GM19351 (cell line): ENCODE measurements around the gene ALOXE3.

Source experiments
- ATAC-seq: cut with Tn5 transposase; IDR thresholded peaks from one replicate; pipeline ENCODE4 v1.9.1; 2021; ENCODE audit warnings: mild to moderate bottlenecking, moderate library complexity; ENCODE audit not compliant: unreplicated experiment

Gene ALOXE3

GRCh38 chr17:8055851-8056231 lies 62.5 kb downstream of the ALOXE3 start:
- ATAC-seq: no peak

- ATAC-seq: no peak
These were observed 64.7 kb downstream of the ALOXE3 start for GRCh38 chr17:8053600-8053999.

- no peak for ATAC-seq
These were observed 65.8 kb downstream of the ALOXE3 start for GRCh38 chr17:8052256-8053252.

GRCh38 chr17:8051831-8052230 lies 66.5 kb downstream of the ALOXE3 start:
- no peak for ATAC-seq

GRCh38 chr17:8048736-8049135 lies 69.6 kb downstream of the ALOXE3 start:
- ATAC-seq: no peak

GRCh38 chr17:8048236-8048635 lies 70.1 kb downstream of the ALOXE3 start:
- ATAC-seq: no peak

GRCh38 chr17:8047769-8048110 lies 70.6 kb downstream of the ALOXE3 start:
- no peak for ATAC-seq

GRCh38 chr17:8046929-8047768 lies 71.2 kb downstream of the ALOXE3 start:
- ATAC-seq: no peak

- no peak for ATAC-seq
These were observed 71.9 kb downstream of the ALOXE3 start for GRCh38 chr17:8046306-8046928.
